SJCRH30 (cell line): ENCODE measurements around the gene EMC10. TPM values are rescaled to one million over a fixed set of nuclear protein-coding genes. Genes with fewer than 3 reads are reported as not detected.

Source experiments
- DNase-seq, 2 experiments: peaks; one replicate each; pipeline ENCODE4 v3.0.0-alpha.2; 2015 to 2020
- H3K27ac ChIP-seq: fragments of 250-450 bp; sonication (Bioruptor Pico); 2 replicates; pipeline ENCODE4 v1.5.1; 2020; ENCODE audit warnings: mild to moderate bottlenecking, moderate library complexity
- H3K27me3 ChIP-seq: fragments of 250-450 bp; sonication (Bioruptor Pico); 2 replicates; pipeline ENCODE4 v1.5.1; 2020; ENCODE audit warnings: mild to moderate bottlenecking, moderate library complexity
- H3K36me3 ChIP-seq: fragments of 250-450 bp; sonication (Bioruptor Pico); 2 replicates; pipeline ENCODE4 v1.5.1; 2020; ENCODE audit warnings: mild to moderate bottlenecking, moderate library complexity
- H3K4me1 ChIP-seq: fragments of 250-450 bp; sonication (Bioruptor Pico); 2 replicates; pipeline ENCODE4 v1.5.1; 2020; ENCODE audit warnings: mild to moderate bottlenecking, moderate library complexity
- H3K4me3 ChIP-seq: fragments of 250-450 bp; sonication (Bioruptor Pico); 2 replicates; pipeline ENCODE4 v1.5.1; 2020; ENCODE audit warnings: mild to moderate bottlenecking, moderate library complexity
- H3K9me3 ChIP-seq: fragments of 250-450 bp; sonication (Bioruptor Pico); replicated peaks from 2 replicates; pipeline ENCODE4 v1.5.1; 2020; ENCODE audit warnings: mild to moderate bottlenecking, moderate library complexity
- total RNA-seq: library from RNA; depleted of rRNA; stranded (reverse); fragments of >200 nt; shearing (Covaris generic); gene quantifications from 2 replicates; pipeline ENCODE4 v1.2.3, GENCODE V29; 2014; rRNA removed

Gene EMC10
- 52.7 and 56.3 TPM in 2 replicates for total RNA-seq

DNA sequence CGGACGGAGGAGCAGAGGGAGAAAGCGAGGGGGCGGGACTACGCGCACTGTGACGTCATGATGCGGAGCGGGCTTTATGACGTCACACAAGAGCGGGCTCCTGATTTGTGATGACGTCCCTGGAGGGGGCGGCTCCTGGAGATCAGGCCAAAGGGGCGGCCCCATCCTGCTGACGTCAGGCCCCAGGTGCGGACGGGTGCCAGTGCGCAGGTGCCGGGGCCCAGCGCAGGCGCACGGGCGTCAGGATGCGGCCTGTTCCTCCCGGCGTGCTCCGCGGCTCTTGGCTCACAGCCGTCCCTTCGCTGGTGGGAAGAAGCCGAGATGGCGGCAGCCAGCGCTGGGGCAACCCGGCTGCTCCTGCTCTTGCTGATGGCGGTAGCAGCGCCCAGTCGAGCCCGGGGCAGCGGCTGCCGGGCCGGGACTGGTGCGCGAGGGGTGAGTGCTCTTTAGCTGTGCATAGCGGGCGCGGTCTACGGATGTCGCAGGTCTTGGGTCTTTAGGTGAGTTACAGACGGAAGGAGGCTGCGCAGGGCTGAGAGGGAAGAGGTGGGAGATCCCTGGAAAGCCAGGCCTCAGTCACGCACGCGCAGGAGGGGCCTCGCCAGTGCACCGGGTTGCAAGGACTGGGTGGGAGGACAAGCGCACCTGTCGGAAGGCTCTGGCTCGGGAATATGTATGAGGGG lies at the start of gene EMC10, which contains the start of gene GARIN5A:
Gene EMC10 (plus strand): TSS at position 284 of the 683 bp plus-strand sequence. CDS start 38 bp downstream, at position 322.
Gene GARIN5A (minus strand): TSS at position 625 of the 683 bp plus-strand sequence. CDS start 460 bp downstream, at position 165.
- Histone ChIP-seq H3K4me3 (peak within 1 kb of the TSS; percentile 79), H3K4me1 (no peaks in the 10 kb centered on the region; the same call in 1 of the 2 replicates), H3K9me3 (no peaks in the 10 kb centered on the region), H3K27me3 (no peaks in the 10 kb centered on the region), H3K27ac (peak within 1 kb of the TSS; percentile 64), H3K36me3 (no peaks in the 10 kb centered on the region)
- DNase-seq, result peak; percentile 89 to 91

DNA sequence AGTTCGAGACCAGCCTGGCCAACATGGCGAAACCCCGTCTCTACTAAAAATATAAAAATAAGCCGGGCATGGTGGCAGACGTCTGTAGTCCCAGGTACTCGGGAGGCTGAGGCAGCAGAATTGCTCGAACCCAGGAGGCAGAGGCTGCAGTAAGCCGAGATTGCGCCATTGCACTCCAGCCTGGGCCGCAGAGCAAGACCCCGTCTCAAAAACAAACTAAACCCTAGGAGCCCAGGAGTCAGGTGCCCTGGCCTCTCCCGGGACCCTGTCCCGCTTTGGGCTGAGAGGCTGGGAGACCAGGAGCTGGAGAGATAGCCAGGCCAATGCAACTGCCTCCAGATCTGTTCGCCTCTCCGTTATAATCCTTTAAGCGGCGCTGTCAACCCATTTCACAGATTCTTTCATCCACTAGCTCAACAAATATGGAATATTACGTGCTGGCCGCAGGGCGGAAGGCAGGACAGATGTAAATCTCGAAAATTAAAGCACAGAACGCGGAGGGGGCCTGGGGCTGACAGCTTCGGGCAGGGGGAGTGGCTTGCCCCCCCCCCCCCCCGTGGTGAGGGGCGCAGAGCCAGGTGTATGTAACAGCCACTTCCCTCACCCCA lies 48.9 kb upstream of the EMC10 start:
- no peak for DNase-seq
- H3K4me3 ChIP-seq, result no peak overlapping the region
- 0 out of 2 replicates have a peak, but pooled peaks cover 3% of the 10 kb centered on the region for H3K4me1 ChIP-seq
- no peaks in the 10 kb centered on the region for H3K36me3 ChIP-seq
- H3K27ac ChIP-seq, result no peak overlapping the region
- no peaks in the 10 kb centered on the region for H3K9me3 ChIP-seq
- H3K27me3 ChIP-seq, result no peaks in the 10 kb centered on the region

DNA sequence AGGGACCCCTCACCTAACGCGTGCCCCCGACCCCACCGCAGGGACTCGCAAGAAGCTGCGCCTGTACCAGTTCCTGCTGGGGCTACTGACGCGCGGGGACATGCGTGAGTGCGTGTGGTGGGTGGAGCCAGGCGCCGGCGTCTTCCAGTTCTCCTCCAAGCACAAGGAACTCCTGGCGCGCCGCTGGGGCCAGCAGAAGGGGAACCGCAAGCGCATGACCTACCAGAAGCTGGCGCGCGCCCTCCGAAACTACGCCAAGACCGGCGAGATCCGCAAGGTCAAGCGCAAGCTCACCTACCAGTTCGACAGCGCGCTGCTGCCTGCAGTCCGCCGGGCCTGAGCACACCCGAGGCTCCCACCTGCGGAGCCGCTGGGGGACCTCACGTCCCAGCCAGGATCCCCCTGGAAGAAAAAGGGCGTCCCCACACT lies 48.3 kb upstream of the EMC10 start:
- Histone ChIP-seq H3K9me3 (no peaks in the 10 kb centered on the region), H3K4me1 (0 out of 2 replicates have a peak, but pooled peaks cover 4% of the 10 kb centered on the region), H3K4me3 (no peak overlapping the region), H3K27me3 (no peaks in the 10 kb centered on the region), H3K27ac (no peak overlapping the region), H3K36me3 (no peaks in the 10 kb centered on the region)
- DNase-seq, result no peak

DNA sequence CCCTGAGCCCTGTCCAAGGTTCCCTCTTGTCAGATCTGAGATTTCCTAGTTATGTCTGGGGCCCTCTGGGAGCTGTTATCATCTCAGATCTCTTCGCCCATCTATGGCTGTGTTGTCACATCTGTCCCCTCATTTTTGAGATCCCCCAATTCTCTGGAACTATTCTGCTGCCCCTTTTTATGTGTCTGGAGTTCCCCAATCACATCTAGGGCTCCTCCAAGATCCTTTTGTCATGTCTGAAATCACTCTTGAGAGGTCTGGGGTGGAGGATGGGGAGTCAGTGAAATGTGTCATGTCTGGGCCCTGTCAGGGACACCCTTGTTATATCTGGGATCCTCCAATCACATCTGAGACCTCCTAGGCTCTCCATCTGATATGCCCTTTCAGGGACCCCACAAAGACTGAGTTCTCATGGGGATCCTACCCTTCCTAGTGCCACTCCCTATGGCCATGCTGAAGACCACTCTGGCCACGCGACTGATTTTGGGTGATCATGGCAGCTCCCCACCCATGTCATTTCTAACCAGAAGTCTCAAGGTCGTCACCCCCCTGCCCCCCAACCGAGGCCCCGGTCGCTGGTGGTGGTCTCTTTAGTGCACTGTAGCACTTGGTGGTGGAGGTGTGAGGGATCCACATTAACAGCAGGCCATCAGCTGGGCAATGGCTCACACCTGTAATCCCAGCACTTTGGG lies 47.4 kb upstream of the EMC10 start:
- H3K4me3 ChIP-seq, result no peak overlapping the region
- no peak overlapping the region for H3K27ac ChIP-seq
- no peaks in the 10 kb centered on the region for H3K9me3 ChIP-seq
- peaks cover 11% of the 10 kb centered on the region; the same call in 1 of the 2 replicates for H3K4me1 ChIP-seq
- no peaks in the 10 kb centered on the region for H3K27me3 ChIP-seq
- no peak for DNase-seq
- no peaks in the 10 kb centered on the region for H3K36me3 ChIP-seq

DNA sequence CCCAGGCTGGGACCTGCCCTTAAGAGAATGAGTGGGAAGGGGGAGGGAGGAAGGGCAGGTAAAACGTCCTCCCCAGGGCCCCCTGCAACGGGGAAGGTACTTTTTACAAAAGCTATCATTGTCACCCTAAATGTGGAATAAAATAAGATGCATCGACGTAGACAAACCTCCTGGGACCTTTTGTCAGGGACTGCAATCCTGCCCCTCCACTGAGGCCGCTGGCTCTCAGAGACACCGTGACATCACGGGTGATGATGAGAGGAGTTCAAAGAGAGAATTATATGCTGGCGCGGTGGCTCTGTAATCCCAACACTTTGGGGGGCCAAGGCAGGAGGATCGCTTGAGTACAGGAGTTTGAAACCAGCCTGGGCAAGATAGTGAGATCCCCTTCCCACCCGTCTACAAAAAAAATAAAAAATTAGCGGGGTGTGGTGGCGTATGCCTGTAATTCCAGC lies 45.4 kb upstream of the EMC10 start:
- peak overlapping the region; percentile 67 for H3K4me3 ChIP-seq
- no peaks in the 10 kb centered on the region for H3K36me3 ChIP-seq
- peaks cover 25% of the 10 kb centered on the region for H3K4me1 ChIP-seq
- DNase-seq, result no peak
- no peaks in the 10 kb centered on the region for H3K27me3 ChIP-seq
- peak overlapping the region; percentile 96 for H3K27ac ChIP-seq
- no peaks in the 10 kb centered on the region for H3K9me3 ChIP-seq

DNA sequence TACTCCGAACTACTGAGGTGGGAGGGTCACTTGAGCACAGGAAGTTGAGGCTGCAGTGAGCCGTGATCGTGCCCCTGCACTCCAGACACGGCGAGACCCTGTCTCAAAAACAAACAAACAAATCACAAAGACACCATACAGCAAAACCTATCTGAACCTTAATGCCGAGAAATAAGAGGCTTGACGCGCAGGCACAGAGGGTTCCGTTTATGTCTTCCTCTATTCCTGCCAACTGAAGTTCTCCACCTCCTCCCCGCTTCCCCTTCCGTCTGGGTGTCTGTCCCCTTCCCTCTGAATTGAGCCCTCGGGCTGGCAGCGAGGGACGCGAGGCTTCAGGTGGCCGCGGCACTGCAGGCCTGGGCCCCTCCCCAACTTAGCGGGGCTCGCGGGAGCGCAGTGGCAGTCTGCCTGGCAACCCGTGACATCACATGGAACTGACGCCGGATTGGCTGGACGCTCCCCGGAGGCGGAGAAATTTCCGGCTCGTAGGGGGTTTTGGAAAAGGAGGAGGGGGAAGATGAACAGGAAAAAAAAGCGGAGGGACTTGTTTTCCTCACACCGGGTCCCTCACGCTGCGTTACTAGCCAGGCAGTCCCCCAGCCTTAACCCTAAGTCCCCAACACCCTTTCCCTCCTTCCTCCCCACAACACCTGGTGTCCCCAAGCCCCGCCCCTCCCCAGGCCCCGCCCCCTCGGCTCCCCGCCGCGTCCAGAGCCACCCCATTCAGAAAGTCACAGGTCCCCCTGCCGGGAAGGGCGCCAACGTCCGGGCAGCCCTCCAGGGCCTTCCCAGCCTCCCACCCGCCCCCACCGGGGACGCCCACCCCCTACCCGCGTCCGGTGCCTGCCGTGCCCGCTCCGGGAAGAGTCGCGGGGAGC lies 44.7 kb upstream of the EMC10 start:
- Histone ChIP-seq H3K27me3 (no peaks in the 10 kb centered on the region), H3K4me3 (peak overlapping the region; percentile 67), H3K36me3 (no peaks in the 10 kb centered on the region), H3K4me1 (peaks cover 25% of the 10 kb centered on the region), H3K27ac (peak overlapping the region; percentile 96), H3K9me3 (no peaks in the 10 kb centered on the region)
- DNase-seq, result peak; percentile 89 to 93

DNA sequence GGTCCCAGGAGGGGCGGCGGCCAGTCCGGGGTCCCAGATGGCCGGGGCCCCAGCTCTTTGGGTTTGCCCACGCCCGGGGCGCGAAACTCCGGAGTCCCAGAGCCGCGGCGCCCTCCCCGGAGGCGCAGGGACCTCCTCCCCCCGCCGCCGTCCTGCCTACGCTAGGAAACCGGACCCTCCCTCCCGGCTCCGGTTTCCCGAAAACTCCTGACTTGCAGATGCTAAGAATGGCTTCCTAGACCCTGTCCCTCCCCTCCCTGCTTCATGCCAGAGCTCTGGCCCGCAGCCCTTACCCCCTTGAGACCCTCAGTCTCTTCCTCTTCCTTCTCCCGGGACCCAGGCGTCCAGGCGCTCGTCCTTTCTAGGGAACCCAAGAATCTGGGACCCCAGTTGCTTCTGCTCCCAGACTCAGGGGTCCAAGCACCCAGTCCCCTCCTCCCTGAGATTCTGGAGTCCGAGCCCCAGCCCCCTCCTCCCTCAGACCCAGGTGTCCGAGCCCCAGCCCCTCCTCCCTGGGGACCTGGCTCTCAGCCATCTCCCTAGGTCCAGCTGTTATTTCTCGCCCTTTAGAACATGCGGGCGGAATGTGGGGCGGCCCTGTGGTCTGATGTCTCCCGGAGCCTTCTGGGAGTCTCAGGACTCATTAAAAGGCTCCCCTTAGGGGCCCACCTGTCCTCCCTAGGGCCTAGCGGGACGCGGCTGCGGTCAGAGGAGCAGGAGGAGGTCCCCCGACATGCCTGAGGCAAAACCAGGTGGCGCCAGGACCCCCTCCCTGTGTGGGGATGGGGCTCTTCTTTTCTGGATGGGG lies 43.9 kb upstream of the EMC10 start, which contains the start of gene MYBPC2:
Gene MYBPC2 (plus strand): TSS at position 672 of the 808 bp plus-strand sequence. CDS start 62 bp downstream, at position 734.
- Histone ChIP-seq H3K4me1 (peaks cover 25% of the 10 kb centered on the region), H3K36me3 (no peaks in the 10 kb centered on the region), H3K9me3 (no peaks in the 10 kb centered on the region), H3K27me3 (no peaks in the 10 kb centered on the region), H3K4me3 (peak within 1 kb of the TSS; percentile 67), H3K27ac (peak within 1 kb of the TSS; percentile 96)
- peak; percentile 98 to 99 for DNase-seq

DNA sequence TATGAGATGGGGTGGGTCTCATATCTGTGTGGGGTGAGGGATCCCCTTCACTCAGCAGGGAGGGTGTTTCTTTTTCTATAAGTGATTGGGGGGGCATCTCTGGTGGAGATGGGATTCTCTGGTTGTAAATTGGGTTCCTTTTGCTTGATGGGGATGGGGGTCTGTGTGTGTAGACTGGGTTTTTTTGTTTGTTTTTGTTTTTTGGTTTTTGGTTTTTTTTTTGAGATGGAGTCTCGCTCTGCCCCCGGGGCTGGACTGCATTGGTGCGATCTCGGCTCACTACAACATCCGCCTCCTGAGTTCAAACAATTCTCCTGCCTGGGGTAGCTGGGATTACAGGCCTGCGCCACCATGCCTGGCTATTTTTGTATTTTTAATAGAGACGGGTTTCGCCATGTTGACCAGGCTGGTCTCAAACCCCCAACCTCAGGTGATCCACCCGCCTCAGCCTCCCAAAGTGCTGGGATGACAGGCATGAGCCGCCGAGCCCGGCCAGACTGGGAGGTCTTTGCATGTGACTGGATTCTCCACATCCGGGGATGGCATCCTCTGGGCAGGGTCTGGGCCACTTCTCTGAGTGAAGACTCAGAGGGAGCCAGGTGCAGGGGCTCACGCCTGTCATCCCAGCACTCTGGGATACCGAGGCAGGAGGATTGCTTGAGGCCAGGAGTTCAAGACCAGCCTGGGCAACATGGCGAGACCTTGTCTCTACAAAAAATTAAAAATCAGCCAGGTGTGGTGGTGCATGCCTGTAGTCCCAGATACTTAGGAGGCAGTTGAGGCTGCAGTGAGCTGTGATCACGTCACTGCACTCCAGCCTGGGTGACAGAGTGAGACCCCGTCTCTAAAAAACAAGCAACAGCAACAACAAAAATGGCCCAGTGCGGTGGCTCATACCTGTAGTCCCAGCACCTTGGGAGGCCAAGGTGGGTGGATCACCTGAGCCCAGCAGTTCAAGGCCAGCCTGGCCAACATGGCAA lies 42.8 kb upstream of the EMC10 start:
- Histone ChIP-seq H3K27ac (peak overlapping the region; percentile 96), H3K4me3 (peak overlapping the region; percentile 67), H3K9me3 (no peaks in the 10 kb centered on the region), H3K36me3 (no peaks in the 10 kb centered on the region), H3K4me1 (peaks cover 25% of the 10 kb centered on the region), H3K27me3 (no peaks in the 10 kb centered on the region)
- peak; percentile 77 to 84 for DNase-seq

DNA sequence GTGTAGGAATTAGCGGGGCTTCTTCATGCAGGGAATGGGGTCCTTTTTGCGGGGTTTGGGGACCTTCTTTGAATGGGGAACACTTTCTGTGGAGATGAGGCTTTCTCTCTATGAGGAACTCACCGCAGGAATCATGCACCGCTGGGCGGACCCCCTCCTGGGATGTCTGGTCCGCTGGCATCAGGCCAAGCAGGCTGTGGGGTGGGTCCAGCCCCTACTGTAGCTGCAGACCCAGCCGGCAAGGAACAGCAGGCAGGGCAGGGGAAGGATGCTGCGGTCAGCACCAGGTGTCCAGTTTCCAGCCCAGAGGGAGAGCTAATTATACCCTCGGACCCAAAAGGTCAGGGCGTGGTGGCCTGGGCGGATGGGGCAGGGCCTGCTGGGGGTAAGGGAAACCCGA lies 41.8 kb upstream of the EMC10 start:
- Histone ChIP-seq H3K27me3 (no peaks in the 10 kb centered on the region), H3K9me3 (no peaks in the 10 kb centered on the region), H3K4me3 (peak overlapping the region; percentile 67; the same call in 1 of the 2 replicates), H3K36me3 (no peaks in the 10 kb centered on the region), H3K4me1 (peaks cover 25% of the 10 kb centered on the region), H3K27ac (peak overlapping the region; percentile 96)
- DNase-seq, result peak; percentile 94 to 95

DNA sequence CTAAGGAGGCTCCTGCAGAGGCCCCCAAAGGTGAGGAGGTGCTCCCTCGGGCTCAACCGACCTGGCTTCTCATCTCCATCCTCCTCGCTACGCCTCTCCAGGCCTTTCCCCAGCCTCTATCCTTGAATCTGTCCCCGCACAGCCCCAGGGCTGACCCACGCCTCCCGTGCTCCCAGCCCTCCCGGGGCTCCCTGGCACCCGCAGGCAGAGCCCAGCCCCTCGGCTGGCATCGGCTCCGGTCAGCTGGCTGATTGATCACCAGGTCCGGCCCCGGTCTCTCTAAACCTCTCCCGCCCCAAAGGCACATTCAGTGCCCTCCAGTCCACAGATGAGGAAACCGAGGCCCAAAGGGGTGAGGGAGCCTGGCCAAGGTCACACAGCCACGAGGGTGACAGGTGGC lies 41.1 kb upstream of the EMC10 start:
- Histone ChIP-seq H3K36me3 (no peaks in the 10 kb centered on the region), H3K4me1 (peaks cover 25% of the 10 kb centered on the region), H3K4me3 (no peak overlapping the region), H3K27me3 (no peaks in the 10 kb centered on the region), H3K9me3 (no peaks in the 10 kb centered on the region), H3K27ac (no peak overlapping the region; the same call in 1 of the 2 replicates)
- peak in 1 of 2 experiments; percentile 31 for DNase-seq

DNA sequence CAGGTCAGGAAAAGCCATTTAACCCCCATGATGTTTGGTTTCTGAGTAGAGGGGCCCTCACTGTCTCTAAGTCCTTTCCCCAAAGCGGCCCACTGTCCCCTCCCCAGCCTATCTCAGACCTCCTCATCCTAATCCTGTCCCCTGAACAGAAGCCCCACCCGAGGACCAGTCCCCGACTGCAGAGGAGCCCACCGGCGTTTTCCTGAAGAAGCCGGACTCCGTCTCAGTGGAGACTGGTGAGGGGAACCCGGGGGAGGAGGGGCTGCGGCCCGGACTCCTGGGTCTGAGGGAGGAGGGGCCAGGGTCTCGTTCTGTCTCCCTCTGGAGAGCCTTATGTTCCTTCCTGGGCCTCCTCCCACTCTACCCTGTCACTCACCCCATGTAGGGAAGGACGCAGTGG lies 40.7 kb upstream of the EMC10 start:
- Histone ChIP-seq H3K36me3 (no peaks in the 10 kb centered on the region), H3K9me3 (no peaks in the 10 kb centered on the region), H3K4me3 (no peak overlapping the region), H3K27ac (no peak overlapping the region), H3K27me3 (no peaks in the 10 kb centered on the region), H3K4me1 (peaks cover 25% of the 10 kb centered on the region)
- no peak for DNase-seq

DNA sequence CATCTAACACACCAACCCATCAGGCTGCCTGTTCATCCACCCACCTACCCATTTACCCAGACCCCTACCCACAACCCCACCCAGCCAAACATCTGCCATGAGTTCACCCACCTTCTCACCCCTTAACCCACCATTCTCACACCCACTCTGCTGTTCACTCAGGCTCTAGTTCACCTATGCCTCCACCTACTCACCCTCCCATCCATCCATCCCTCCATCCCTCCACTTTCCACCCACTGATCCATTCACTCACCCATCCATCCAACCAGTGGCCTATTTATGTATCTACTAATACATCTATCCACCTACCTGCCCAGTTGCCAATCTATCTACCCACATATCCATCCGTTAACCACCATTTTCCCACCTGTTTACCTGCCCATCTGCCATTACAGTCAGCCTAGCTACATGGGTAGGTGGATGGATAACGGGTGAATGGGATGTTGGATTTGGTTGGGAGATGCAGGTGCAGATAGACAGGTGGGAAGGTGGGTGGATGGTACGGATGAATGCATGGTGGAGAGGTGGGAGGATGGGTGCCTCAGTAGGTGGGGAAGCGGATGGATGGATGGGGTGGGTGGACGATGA lies 38.4 kb upstream of the EMC10 start:
- no peaks in the 10 kb centered on the region for H3K36me3 ChIP-seq
- no peak for DNase-seq
- no peak overlapping the region for H3K27ac ChIP-seq
- no peak overlapping the region for H3K4me3 ChIP-seq
- no peaks in the 10 kb centered on the region for H3K9me3 ChIP-seq
- H3K27me3 ChIP-seq, result no peaks in the 10 kb centered on the region
- peaks cover 21% of the 10 kb centered on the region for H3K4me1 ChIP-seq
